ENCODE results near the gene MSH5. TPM values are rescaled to one million over a fixed set of nuclear protein-coding genes. Genes with fewer than 3 reads are reported as not detected.

The MSH5 gene
- total RNA-seq, 1 experiment from 2014 or later = 51.0 TPM

DNA sequence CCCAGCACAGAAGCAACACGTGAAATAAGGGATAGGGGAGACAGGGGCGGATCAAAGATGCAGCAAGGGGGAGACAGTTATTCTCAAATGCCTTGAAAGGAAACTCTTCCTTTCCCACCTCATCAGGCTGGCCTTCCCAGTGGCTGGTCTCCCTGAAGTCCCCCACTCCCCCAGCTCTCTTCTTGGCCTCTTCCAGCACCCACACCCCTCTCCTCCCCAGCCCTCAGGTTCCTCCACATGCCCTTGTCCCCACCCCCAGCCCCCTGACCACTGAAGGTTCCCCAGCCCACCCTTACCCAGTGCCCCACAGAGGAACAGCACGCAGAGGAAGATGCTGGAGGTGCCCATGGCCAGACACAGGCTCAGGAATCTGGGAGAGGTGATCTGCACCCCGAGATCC lies 26.3 kb upstream of the MSH5 start:
- CTCF ChIA-PET = interaction anchor here (1.0 to 1.7 kb wide), 4 partner anchors 16 to 93 kb away, joined by 3 to 6 read pairs (median 4); partner anchors contain the start of genes DDAH2 and LSM2

GRCh38 chr6:31713991-31714684 lies 25.7 kb upstream of the MSH5 start:
- peaks cover 50% of the 10 kb centered on the region for H3K4me1 Mint-ChIP-seq (ENCODE audit: low read depth, unreplicated experiment)
- H3K4me1 ChIP-seq = peaks cover 44% of the 10 kb centered on the region
- H3K36me3 ChIP-seq (ENCODE audit: control insufficient read depth, insufficient read depth, low read length) = no peaks in the 10 kb centered on the region
- H3K27me3 Mint-ChIP-seq (ENCODE audit: insufficient read depth, unreplicated experiment) = no peaks in the 10 kb centered on the region
- ChIA-PET CTCF (interaction anchor here (0.7 to 1.7 kb wide), 5 partner anchors 15 to 93 kb away, joined by 3 to 6 read pairs (median 4); partner anchors contain the start of genes DDAH2 and LSM2), POLR2A (interaction anchor here (0.8 to 1.9 kb wide), 6 partner anchors 11 to 149 kb away, joined by 3 to 11 read pairs (median 6); partner anchors contain the start of genes ABHD16A, CLIC1, HSPA1B and NEU1)
- TF ChIP-seq CTCF (IDR thresholded peaks at IDR 0.05; ENCODE audit: insufficient read depth in 1 of 2, low read depth in 1 of 2, low read length in 1 of 2, severe bottlenecking in 1 of 2, unreplicated experiment in 1 of 2) = no peak
- no peaks in the 10 kb centered on the region for H3K9me3 Mint-ChIP-seq (ENCODE audit: unreplicated experiment)
- H3K4me3 ChIP-seq (ENCODE audit: low read depth, low read length) = 0 out of 2 replicates have a peak overlapping the region, but pooled peaks have one; percentile 5
- no TSS peak for BruUV-seq (replicated peaks)
- H3K36me3 Mint-ChIP-seq (ENCODE audit: insufficient read depth, unreplicated experiment) = peaks cover 5% of the 10 kb centered on the region
- H3K27ac Mint-ChIP-seq (ENCODE audit: unreplicated experiment) = peak overlapping the region; percentile 98
- H3K4me3 Mint-ChIP-seq (ENCODE audit: unreplicated experiment) = peak overlapping the region; percentile 65
- intact Hi-C loops (cut with micrococcal nuclease; ENCODE audit: unreplicated experiment) = no loop called here
- DNase-seq = peak; percentile 52 to 77
- H3K9me3 ChIP-seq = no peaks in the 10 kb centered on the region
- no peaks in the 10 kb centered on the region for H3K27me3 ChIP-seq (replicated peaks; ENCODE audit: control insufficient read depth, insufficient read depth, low read length)

More for the DNA sequence above, 26.3 kb upstream of the MSH5 start:
- POLR2A ChIA-PET = interaction anchor here (0.9 to 1.9 kb wide), 3 partner anchors 10 to 149 kb away, joined by 5 to 11 read pairs (median 7); partner anchors contain the start of genes ABHD16A and NEU1
- peaks cover 5% of the 10 kb centered on the region for H3K36me3 Mint-ChIP-seq (ENCODE audit: insufficient read depth, unreplicated experiment)
- no TSS peak for BruUV-seq (replicated peaks)
- H3K4me3 ChIP-seq (ENCODE audit: low read depth, low read length) = no peak overlapping the region
- intact Hi-C loops (cut with micrococcal nuclease; ENCODE audit: unreplicated experiment) = no loop called here
- DNase-seq = no peak
- H3K36me3 ChIP-seq (ENCODE audit: control insufficient read depth, insufficient read depth, low read length) = no peaks in the 10 kb centered on the region
- no peaks in the 10 kb centered on the region for H3K9me3 ChIP-seq
- no peaks in the 10 kb centered on the region for H3K27me3 Mint-ChIP-seq (ENCODE audit: insufficient read depth, unreplicated experiment)
- no peaks in the 10 kb centered on the region for H3K9me3 Mint-ChIP-seq (ENCODE audit: unreplicated experiment)
- H3K27me3 ChIP-seq (replicated peaks; ENCODE audit: control insufficient read depth, insufficient read depth, low read length) = no peaks in the 10 kb centered on the region
- peak overlapping the region; percentile 65 for H3K4me3 Mint-ChIP-seq (ENCODE audit: unreplicated experiment)
- TF ChIP-seq CTCF (IDR thresholded peaks at IDR 0.05; ENCODE audit: insufficient read depth in 1 of 2, low read depth in 1 of 2, low read length in 1 of 2, severe bottlenecking in 1 of 2, unreplicated experiment in 1 of 2) = no peak
- peak overlapping the region; percentile 98 for H3K27ac Mint-ChIP-seq (ENCODE audit: unreplicated experiment)
- peaks cover 38% of the 10 kb centered on the region for H3K4me1 ChIP-seq
- peaks cover 44% of the 10 kb centered on the region for H3K4me1 Mint-ChIP-seq (ENCODE audit: low read depth, unreplicated experiment)

- Mint-ChIP-seq H3K27ac (ENCODE audit: unreplicated experiment) (peak within 1 kb of the TSS; percentile 98), H3K36me3 (ENCODE audit: insufficient read depth, unreplicated experiment) (peaks cover 5% of the 10 kb centered on the region), H3K27me3 (ENCODE audit: insufficient read depth, unreplicated experiment) (no peaks in the 10 kb centered on the region), H3K9me3 (ENCODE audit: unreplicated experiment) (no peaks in the 10 kb centered on the region), H3K4me1 (ENCODE audit: low read depth, unreplicated experiment) (peaks cover 62% of the 10 kb centered on the region), H3K4me3 (ENCODE audit: unreplicated experiment) (peak within 1 kb of the TSS; percentile 65)
- peaks cover 56% of the 10 kb centered on the region for H3K4me1 ChIP-seq
- ChIA-PET POLR2A (interaction anchor here (1.5 to 1.7 kb wide), 2 partner anchors 23 to 147 kb away, joined by 6 to 7 read pairs; partner anchors contain the start of gene NEU1), CTCF (interaction anchor here (1.1 to 1.7 kb wide), 2 partner anchors 14 to 34 kb away, joined by 3 to 6 read pairs; partner anchors contain the start of genes DDAH2 and LY6G5C)
- TF ChIP-seq CTCF (IDR thresholded peaks at IDR 0.05; ENCODE audit: insufficient read depth in 1 of 2, low read depth in 1 of 2, low read length in 1 of 2, severe bottlenecking in 1 of 2, unreplicated experiment in 1 of 2) = no peak
- no peak within 1 kb of the TSS for H3K4me3 ChIP-seq (ENCODE audit: low read depth, low read length)
- intact Hi-C loops (cut with micrococcal nuclease; ENCODE audit: unreplicated experiment) = no loop called here
- H3K9me3 ChIP-seq = no peaks in the 10 kb centered on the region
- no TSS peak for BruUV-seq (replicated peaks)
- no peak for DNase-seq
- H3K36me3 ChIP-seq (ENCODE audit: control insufficient read depth, insufficient read depth, low read length) = no peaks in the 10 kb centered on the region
- H3K27me3 ChIP-seq (replicated peaks; ENCODE audit: control insufficient read depth, insufficient read depth, low read length) = no peaks in the 10 kb centered on the region
These were observed 24.5 kb upstream of the MSH5 start, which contains the start of gene LY6G6D for GRCh38 chr6:31715022-31715958. TSS of gene LY6G6D (plus strand) at chr6:31715348. CDS start at chr6:31715356, 8 bp downstream.

All from Caco-2 (cell line).